ENCODE measurements around the gene STAU1. TPM values are rescaled to one million over a fixed set of nuclear protein-coding genes. Genes with fewer than 3 reads are reported as not detected.

STAU1 gene
- polyA plus RNA-seq, 3 donors, result 17.3 to 34.2 (median 24.0) TPM

GRCh38 chr20:49179368-49180277 is 8.5 kb downstream of the STAU1 start:
- intact Hi-C loops (cut with micrococcal nuclease), result no loop called here
- Histone ChIP-seq H3K4me1 (ENCODE audit: control insufficient read depth in 1 of 2, insufficient read depth in 2 of 2, low read length in 2 of 2) (peaks cover 3 to 9% of the 10 kb centered on the region in 2 donors), H3K9ac (ENCODE audit: insufficient read depth, low read length, poor library complexity, severe bottlenecking) (peak overlapping the region; percentile 25), H3K9me3 (replicated peaks in 1 of 2; ENCODE audit: control insufficient read depth in 1 of 2, insufficient read depth in 1 of 2, low read length in 2 of 2) (no peaks in the 10 kb centered on the region), H3K27ac (ENCODE audit: low read depth in 1 of 2, low read length in 2 of 2) (peak overlapping the region in 1 of 2 donors; percentile 65), H3K79me2 (ENCODE audit: insufficient read depth, low read length) (peaks cover 98% of the 10 kb centered on the region), H3K27me3 (ENCODE audit: control insufficient read depth in 2 of 2, insufficient read depth in 2 of 2, low read length in 2 of 2) (no peaks in the 10 kb centered on the region), H3K4me2 (replicated peaks; ENCODE audit: extremely low read depth, low read length, poor library complexity, severe bottlenecking) (no peak overlapping the region), H4K20me1 (ENCODE audit: insufficient read depth, low read length) (peaks cover 97% of the 10 kb centered on the region), H3K4me3 (replicated peaks in 1 of 3; ENCODE audit: low read depth in 2 of 3, low read length in 3 of 3) (no peak overlapping the region), H3K36me3 (replicated peaks in 1 of 2; ENCODE audit: control insufficient read depth in 1 of 2, insufficient read depth in 2 of 2, low read length in 2 of 2) (peaks cover 6 to 26% of the 10 kb centered on the region in 2 donors), H2AFZ (ENCODE audit: insufficient read depth, low read depth, low read length, poor library complexity, severe bottlenecking) (no peak overlapping the region)
- peak in 1 of 3 donors; percentile 15 for DNase-seq
- Mint-ChIP-seq H3K27me3 (ENCODE audit: low read depth in 3 of 3) (peaks cover 0 to 2% (median 0%) of the 10 kb centered on the region in 3 donors), H3K27ac (peak overlapping the region in 1 of 7 donors; percentile 59), H3K9me3 (peaks cover 0 to 3% (median 0%) of the 10 kb centered on the region in 7 donors), H3K4me3 (no peak overlapping the region), H3K36me3 (peaks cover 10 to 30% of the 10 kb centered on the region in 2 donors), H3K4me1 (peaks cover 22% of the 10 kb centered on the region)
- WGBS (ENCODE audit: insufficient coverage), result no CpG with 5 or more reads among the region's 1 CpG
- TF ChIP-seq CTCF (IDR thresholded peaks at IDR 0.05), result no peak

- intact Hi-C loops (cut with micrococcal nuclease), result no loop called here
- H3K9me3 ChIP-seq (replicated peaks in 1 of 2; ENCODE audit: control insufficient read depth in 1 of 2, insufficient read depth in 1 of 2, low read length in 2 of 2), result no peaks in the 10 kb centered on the region
- H3K27ac Mint-ChIP-seq, result no peak overlapping the region
- no peak for TF ChIP-seq CTCF (IDR thresholded peaks at IDR 0.05)
- peaks cover 30 to 64% of the 10 kb centered on the region in 2 donors for H3K36me3 Mint-ChIP-seq
- H3K27me3 Mint-ChIP-seq (ENCODE audit: low read depth in 3 of 3), result no peaks in the 10 kb centered on the region
- H4K20me1 ChIP-seq (ENCODE audit: insufficient read depth, low read length), result peaks cover 95% of the 10 kb centered on the region
- peaks cover 0 to 3% (median 0%) of the 10 kb centered on the region in 7 donors for H3K9me3 Mint-ChIP-seq
- H3K27ac ChIP-seq (ENCODE audit: low read depth in 1 of 2, low read length in 2 of 2), result no peak overlapping the region
- H3K4me1 ChIP-seq (ENCODE audit: control insufficient read depth in 1 of 2, insufficient read depth in 2 of 2, low read length in 2 of 2), result no peaks in the 10 kb centered on the region
- no peaks in the 10 kb centered on the region for H3K27me3 ChIP-seq (ENCODE audit: control insufficient read depth in 2 of 2, insufficient read depth in 2 of 2, low read length in 2 of 2)
- peaks cover 19 to 69% of the 10 kb centered on the region in 2 donors for H3K36me3 ChIP-seq (replicated peaks in 1 of 2; ENCODE audit: control insufficient read depth in 1 of 2, insufficient read depth in 2 of 2, low read length in 2 of 2)
- H3K4me3 ChIP-seq (replicated peaks in 1 of 3; ENCODE audit: low read depth in 2 of 3, low read length in 3 of 3), result no peak overlapping the region
- no peak overlapping the region for H3K4me3 Mint-ChIP-seq
- H3K79me2 ChIP-seq (ENCODE audit: insufficient read depth, low read length), result peaks cover 95% of the 10 kb centered on the region
- H3K4me2 ChIP-seq (replicated peaks; ENCODE audit: extremely low read depth, low read length, poor library complexity, severe bottlenecking), result no peak overlapping the region
- no peak overlapping the region for H3K9ac ChIP-seq (ENCODE audit: insufficient read depth, low read length, poor library complexity, severe bottlenecking)
- 96% methylated on average over 4 of the region's 6 CpGs for WGBS (ENCODE audit: insufficient coverage)
- H2AFZ ChIP-seq (ENCODE audit: insufficient read depth, low read depth, low read length, poor library complexity, severe bottlenecking), result no peak overlapping the region
- no peaks in the 10 kb centered on the region for H3K4me1 Mint-ChIP-seq
- no peak for DNase-seq
Measured at GRCh38 chr20:49174183-49174582, 14.0 kb downstream of the STAU1 start.

All from CD14-positive monocyte (primary cell).